ENCODE measurements around the gene SERPINA3.

The SERPINA3 gene

DNA sequence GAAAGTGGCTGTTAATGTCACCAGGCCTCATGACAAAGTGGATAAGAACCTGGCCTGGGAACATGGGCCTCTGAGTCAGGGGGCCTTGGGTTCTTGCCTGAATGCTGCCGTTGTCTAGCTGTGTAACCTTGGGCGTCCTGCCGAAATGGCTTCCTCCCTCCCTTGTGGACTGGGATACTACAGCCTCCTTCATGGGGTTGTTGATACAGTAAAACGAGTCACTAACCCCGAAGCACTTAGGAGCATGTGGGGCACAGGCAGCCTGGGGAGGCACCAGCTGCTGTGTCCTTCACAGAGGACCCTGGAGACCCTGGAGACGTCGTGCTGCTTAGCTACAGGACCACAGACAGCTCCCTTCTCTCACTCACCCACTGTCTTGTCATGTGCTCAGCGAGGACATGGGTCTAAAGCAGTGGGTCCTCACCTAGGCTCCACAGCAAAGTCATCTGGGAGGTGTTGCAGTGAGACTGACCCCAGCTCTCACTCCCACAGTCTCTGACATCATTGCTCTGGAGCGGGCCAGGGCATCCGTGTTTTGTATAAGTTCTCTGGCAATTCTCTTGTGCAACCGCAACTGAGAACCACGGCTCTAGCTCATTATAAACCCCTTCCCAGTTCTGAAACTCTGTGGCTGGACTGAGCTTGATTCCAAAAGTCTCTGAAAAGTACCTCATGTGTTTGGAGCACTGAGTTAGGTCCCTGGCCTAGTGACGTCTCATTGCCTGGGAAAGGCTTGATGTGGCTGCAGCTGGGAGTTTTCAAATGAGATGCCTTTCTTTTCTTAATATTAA is 42.1 kb downstream of the SERPINA3 start:
- peaks cover 5% of the 10 kb centered on the region; the same call in 1 of the 2 replicates for H3K9me3 ChIP-seq (ENCODE audit: insufficient read depth, low read depth, low read length)
- no peaks in the 10 kb centered on the region for H4K20me1 ChIP-seq (ENCODE audit: insufficient read depth, low read length, poor library complexity, severe bottlenecking)
- no peak overlapping the region for H3K4me3 ChIP-seq (ENCODE audit: low read length, poor library complexity, severe bottlenecking)
- no peaks in the 10 kb centered on the region for H3K27me3 ChIP-seq (ENCODE audit: insufficient read depth, low read length, poor library complexity, severe bottlenecking)
- no peak overlapping the region for H3K9ac ChIP-seq (ENCODE audit: low read depth, low read length, poor library complexity, severe bottlenecking)
- TF ChIP-seq CTCF (conservative IDR thresholded peaks at IDR 0.05; ENCODE audit: low read length), result no peak
- TF ChIP-seq EZH2phosphoT487 (IDR thresholded peaks at IDR 0.05; ENCODE audit: borderline replicate concordance), result no peak
- no peaks in the 10 kb centered on the region for H3K79me2 ChIP-seq (ENCODE audit: insufficient read depth, low read length)
- H3F3A ChIP-seq (ENCODE audit: low read depth), result no peaks in the 10 kb centered on the region
- no peak overlapping the region for H2AFZ ChIP-seq (ENCODE audit: low read length)
- H3K4me2 ChIP-seq (ENCODE audit: low read depth, low read length, poor library complexity, severe bottlenecking), result no peak overlapping the region
- no peaks in the 10 kb centered on the region for H3K36me3 ChIP-seq (ENCODE audit: insufficient read depth, low read length)
- no peaks in the 10 kb centered on the region for H3K4me1 ChIP-seq (ENCODE audit: insufficient read depth, low read length, poor library complexity, severe bottlenecking)
- no peaks in the 10 kb centered on the region for H3K9me2 ChIP-seq (replicated peaks; ENCODE audit: low read depth, low read length)

GRCh38 chr14:94655169-94655710 is 43.0 kb downstream of the SERPINA3 start:
- Histone ChIP-seq H3K9ac (ENCODE audit: low read depth, low read length, poor library complexity, severe bottlenecking) (no peak overlapping the region), H2AFZ (ENCODE audit: low read length) (no peak overlapping the region), H3K36me3 (ENCODE audit: insufficient read depth, low read length) (no peaks in the 10 kb centered on the region), H4K20me1 (ENCODE audit: insufficient read depth, low read length, poor library complexity, severe bottlenecking) (no peaks in the 10 kb centered on the region), H3K9me2 (replicated peaks; ENCODE audit: low read depth, low read length) (no peaks in the 10 kb centered on the region), H3K9me3 (ENCODE audit: insufficient read depth, low read depth, low read length) (no peaks in the 10 kb centered on the region), H3F3A (ENCODE audit: low read depth) (no peaks in the 10 kb centered on the region), H3K79me2 (ENCODE audit: insufficient read depth, low read length) (no peaks in the 10 kb centered on the region), H3K27me3 (ENCODE audit: insufficient read depth, low read length, poor library complexity, severe bottlenecking) (no peaks in the 10 kb centered on the region), H3K4me1 (ENCODE audit: insufficient read depth, low read length, poor library complexity, severe bottlenecking) (no peaks in the 10 kb centered on the region), H3K4me2 (ENCODE audit: low read depth, low read length, poor library complexity, severe bottlenecking) (no peak overlapping the region), H3K4me3 (ENCODE audit: low read length, poor library complexity, severe bottlenecking) (no peak overlapping the region)
- TF ChIP-seq EZH2phosphoT487 (IDR thresholded peaks at IDR 0.05; ENCODE audit: borderline replicate concordance) (no peak), CTCF (conservative IDR thresholded peaks at IDR 0.05; ENCODE audit: low read length) (no peak)

- no peaks in the 10 kb centered on the region for H3K4me1 ChIP-seq (ENCODE audit: insufficient read depth, low read length, poor library complexity, severe bottlenecking)
- no peaks in the 10 kb centered on the region for H3K79me2 ChIP-seq (ENCODE audit: insufficient read depth, low read length)
These were observed 43.9 kb downstream of the SERPINA3 start for GRCh38 chr14:94656043-94656442.

More at GRCh38 chr14:94656043-94656442, 43.9 kb downstream of the SERPINA3 start:
- Histone ChIP-seq H2AFZ (ENCODE audit: low read length) (no peak overlapping the region), H3K9me3 (ENCODE audit: insufficient read depth, low read depth, low read length) (no peaks in the 10 kb centered on the region), H3K9ac (ENCODE audit: low read depth, low read length, poor library complexity, severe bottlenecking) (no peak overlapping the region), H3K27me3 (ENCODE audit: insufficient read depth, low read length, poor library complexity, severe bottlenecking) (no peaks in the 10 kb centered on the region), H3K9me2 (replicated peaks; ENCODE audit: low read depth, low read length) (no peaks in the 10 kb centered on the region), H3K4me2 (ENCODE audit: low read depth, low read length, poor library complexity, severe bottlenecking) (no peak overlapping the region), H4K20me1 (ENCODE audit: insufficient read depth, low read length, poor library complexity, severe bottlenecking) (no peaks in the 10 kb centered on the region), H3K36me3 (ENCODE audit: insufficient read depth, low read length) (no peaks in the 10 kb centered on the region), H3K4me3 (ENCODE audit: low read length, poor library complexity, severe bottlenecking) (no peak overlapping the region), H3F3A (ENCODE audit: low read depth) (no peaks in the 10 kb centered on the region)
- TF ChIP-seq CTCF (conservative IDR thresholded peaks at IDR 0.05; ENCODE audit: low read length) (no peak), EZH2phosphoT487 (IDR thresholded peaks at IDR 0.05; ENCODE audit: borderline replicate concordance) (no peak)
